Breast epithelium (tissue), 4 donors: ENCODE results near the gene PMM1. TPM values are rescaled to one million over a fixed set of nuclear protein-coding genes. Genes with fewer than 3 reads are reported as not detected.

Experiments
- DNase-seq, 2 donors: peaks; one replicate each; pipeline ENCODE4 v3.0.0-alpha.2; 2019; ENCODE audit warnings: low spot score in 2 of 2
- H3K27ac ChIP-seq, 2 donors: fragments of 200-600 bp; sonication (generic) in 1 of 2; one replicate each; pipeline ENCODE4 v1.5.1; 2016 to 2019; ENCODE audit warnings: mild to moderate bottlenecking in 1 of 2
- H3K27me3 ChIP-seq, 2 donors: fragments of 200-600 bp; sonication (generic) in 1 of 2; one replicate each; pipeline versions ENCODE4 v1.5.1 to v1.6.0; 2017 to 2019; ENCODE audit warnings: control low read depth in 1 of 2, mild to moderate bottlenecking in 1 of 2
- H3K36me3 ChIP-seq: fragments of 200-600 bp; one replicate; pipeline ENCODE4 v1.5.1; 2019
- H3K4me1 ChIP-seq, 2 donors: fragments of 200-600 bp; sonication (generic); one replicate each; pipeline ENCODE4 v1.5.1; 2016 to 2019; ENCODE audit warnings: control low read depth in 1 of 2
- H3K4me3 ChIP-seq, 3 donors: fragments of 200-600 bp; sonication (generic); 1 replicate in 2 of 3; 2 replicates in 1 of 3; pipeline ENCODE4 v1.5.1; 2016 to 2019; ENCODE audit warnings: mild to moderate bottlenecking in 3 of 3, moderate library complexity in 2 of 3
- H3K9me3 ChIP-seq, 2 donors: fragments of 200-600 bp; sonication (generic) in 1 of 2; one replicate each; pipeline ENCODE4 v1.5.1; 2016 to 2019; ENCODE audit warnings: control low read depth in 1 of 2
- CTCF ChIP-seq, 3 donors: fragments of 450-650 bp; IDR thresholded peaks; one replicate each; pipeline ENCODE4 v1.5.1; 2016 to 2017; ENCODE audit warnings: antibody characterized with exemption in 3 of 3, mild to moderate bottlenecking in 3 of 3, moderate library complexity in 3 of 3
- POLR2A ChIP-seq: fragments of 450-650 bp; IDR thresholded peaks from one replicate; pipeline ENCODE4 v1.6.1; 2016; ENCODE audit warnings: antibody characterized with exemption, mild to moderate bottlenecking, moderate library complexity
- POLR2AphosphoS5 ChIP-seq, 3 donors: sonication (generic); formaldehyde crosslinking; IDR thresholded peaks; one replicate each; pipeline ENCODE4 v1.6.1; 2017; ENCODE audit warnings: antibody characterized with exemption in 3 of 3
- intact Hi-C: fragments of 100-400 bp; cut with DNase I; formaldehyde crosslinking; loops from one replicate; pipeline ENCODE4 v1.15.1; 2023; ENCODE audit warnings: low total_unique reads
- total RNA-seq, 3 donors: library from RNA; depleted of rRNA; stranded (reverse); fragments of >200 nt; gene quantifications; one replicate each; pipeline ENCODE4 v1.1.0, GENCODE V29; 2016

Gene PMM1
- total RNA-seq, 3 donors from 2014 or later: 42.7 to 74.1 (median 48.5) TPM

GRCh38 chr22:41550952-41551491 lies 38.6 kb downstream of the PMM1 start:
- intact Hi-C loops: no loop called here
- Histone ChIP-seq H3K27ac (no peak overlapping the region), H3K4me1 (no peaks in the 10 kb centered on the region), H3K27me3 (no peaks in the 10 kb centered on the region), H3K36me3 (no peaks in the 10 kb centered on the region), H3K9me3 (no peaks in the 10 kb centered on the region), H3K4me3 (no peak overlapping the region)
- DNase-seq: no peak
- no peak for TF ChIP-seq CTCF (IDR thresholded peaks at IDR 0.05)
- TF ChIP-seq POLR2A: no peak

- DNase-seq: no peak
- intact Hi-C loops: no loop called here
- H3K27me3 ChIP-seq: no peaks in the 10 kb centered on the region
- no peaks in the 10 kb centered on the region for H3K4me1 ChIP-seq
- no peaks in the 10 kb centered on the region for H3K9me3 ChIP-seq
- H3K27ac ChIP-seq: no peak overlapping the region
- no peak overlapping the region for H3K4me3 ChIP-seq
- no peak for TF ChIP-seq POLR2A
- no peak for TF ChIP-seq CTCF (IDR thresholded peaks at IDR 0.05)
- no peak for TF ChIP-seq POLR2AphosphoS5 (IDR thresholded peaks at IDR 0.05)
- H3K36me3 ChIP-seq: no peaks in the 10 kb centered on the region
These were observed 40.8 kb downstream of the PMM1 start for GRCh38 chr22:41548830-41549211.

- Histone ChIP-seq H3K36me3 (no peaks in the 10 kb centered on the region), H3K9me3 (no peaks in the 10 kb centered on the region), H3K27me3 (no peaks in the 10 kb centered on the region), H3K27ac (peak overlapping the region; percentile 34 to 79), H3K4me1 (peaks cover 0 to 12% of the 10 kb centered on the region in 2 donors), H3K4me3 (peak overlapping the region; percentile 78 to 82 (median 80))
- TF ChIP-seq CTCF (IDR thresholded peaks at IDR 0.05): no peak
- TF ChIP-seq POLR2AphosphoS5 (IDR thresholded peaks at IDR 0.05): no peak
- no peak for TF ChIP-seq POLR2A
- intact Hi-C loops: no loop called here
- no peak for DNase-seq
These were observed 44.8 kb downstream of the PMM1 start for GRCh38 chr22:41544671-41545476.

- intact Hi-C loops: no loop called here
- H3K4me3 ChIP-seq: peak within 1 kb of the TSS; percentile 78 to 82 (median 80)
These were observed 45.6 kb downstream of the PMM1 start, which contains the start of gene POLR3H for GRCh38 chr22:41543854-41544670. Gene POLR3H (minus strand): TSS chr22:41544470. CDS start chr22:41544101, 369 bp downstream.

More at GRCh38 chr22:41543854-41544670, 45.6 kb downstream of the PMM1 start, which contains the start of gene POLR3H:
- no peaks in the 10 kb centered on the region for H3K27me3 ChIP-seq
- DNase-seq: peak; percentile 96 to 97
- TF ChIP-seq POLR2AphosphoS5 (IDR thresholded peaks at IDR 0.05) (peak in 2 of 3 donors; percentile 10 to 12), POLR2A (no peak), CTCF (IDR thresholded peaks at IDR 0.05) (peak in 2 of 3 donors; percentile 25 to 34)
- no peaks in the 10 kb centered on the region for H3K9me3 ChIP-seq
- peaks cover 0 to 12% of the 10 kb centered on the region in 2 donors for H3K4me1 ChIP-seq
- H3K27ac ChIP-seq: peak within 1 kb of the TSS; percentile 79 to 86
- no peaks in the 10 kb centered on the region for H3K36me3 ChIP-seq
